Stimulated activated naive CD4-positive, alpha-beta T cell treated with Interleukin-2 at 50 U/mL for 16 hours (primary cell): ENCODE measurements around the gene THAP4.
"Not testable (repeated sequence)": the region's sequence is repeated elsewhere in the genome, so short reads cannot be mapped to it uniquely, and the experiment has no call there.

Experiments
- DNase-seq: peaks from one replicate; lab custom pipeline; 2025; lab: John Stamatoyannopoulos, UW

THAP4 gene

GRCh38 chr2:241612156-241613016, 24.6 kb downstream of the THAP4 start:
- no peak for DNase-seq

- DNase-seq: no peak
Observed at GRCh38 chr2:241611062-241611461, 25.9 kb downstream of the THAP4 start.

DNA sequence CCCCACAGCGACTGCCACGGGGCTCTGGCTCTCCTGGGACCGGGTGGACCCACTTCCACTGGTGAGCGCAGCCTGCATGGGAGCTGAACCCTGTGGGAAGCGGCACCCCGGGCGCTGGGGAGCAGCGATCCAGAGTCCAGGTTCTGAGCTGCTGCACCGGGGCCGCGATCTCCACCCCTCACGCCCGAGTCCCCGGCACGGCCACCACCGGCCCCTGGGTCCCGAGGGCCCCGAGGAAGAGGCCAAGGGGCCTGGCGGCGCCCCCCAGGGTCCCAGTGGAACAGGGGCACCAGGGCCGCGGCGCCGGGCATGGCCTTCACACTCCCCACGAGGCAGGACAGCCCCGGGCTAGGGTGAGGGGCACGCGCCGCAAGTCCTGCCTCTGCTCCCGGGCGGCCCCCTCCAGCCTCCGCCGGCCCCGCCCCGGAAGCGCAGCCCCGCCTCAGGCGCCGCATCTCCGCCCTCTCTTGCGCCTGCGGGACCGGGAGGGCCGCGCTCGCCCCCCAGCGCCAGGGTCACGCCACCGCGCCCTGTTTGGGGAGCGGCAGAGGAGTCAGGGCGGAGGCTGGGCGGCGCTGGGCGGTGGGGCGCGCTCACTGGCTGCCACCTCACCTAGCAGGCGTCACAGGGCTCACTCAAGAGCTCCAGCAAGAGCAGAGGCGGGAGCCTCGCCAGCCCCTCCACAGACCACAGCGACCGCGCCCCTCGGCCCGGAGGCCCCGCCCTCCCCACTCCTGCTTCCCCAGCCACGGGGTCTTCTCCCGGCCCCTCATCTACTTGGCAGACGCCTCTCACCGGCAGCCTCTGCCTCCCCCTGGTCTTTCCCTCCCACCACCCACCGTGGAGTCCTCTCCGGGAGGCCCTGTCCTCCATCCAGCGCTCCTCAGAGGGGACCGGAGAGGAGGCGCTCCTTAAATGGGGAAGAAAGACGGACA, 26.8 kb downstream of the THAP4 start:
- peak; percentile 89 for DNase-seq

GRCh38 chr2:241608881-241609280, 28.1 kb downstream of the THAP4 start:
- no peak for DNase-seq

GRCh38 chr2:241607162-241607885, 29.6 kb downstream of the THAP4 start:
- DNase-seq: no peak

- no peak for DNase-seq
Observed at GRCh38 chr2:241606186-241606585, 30.8 kb downstream of the THAP4 start.

DNA sequence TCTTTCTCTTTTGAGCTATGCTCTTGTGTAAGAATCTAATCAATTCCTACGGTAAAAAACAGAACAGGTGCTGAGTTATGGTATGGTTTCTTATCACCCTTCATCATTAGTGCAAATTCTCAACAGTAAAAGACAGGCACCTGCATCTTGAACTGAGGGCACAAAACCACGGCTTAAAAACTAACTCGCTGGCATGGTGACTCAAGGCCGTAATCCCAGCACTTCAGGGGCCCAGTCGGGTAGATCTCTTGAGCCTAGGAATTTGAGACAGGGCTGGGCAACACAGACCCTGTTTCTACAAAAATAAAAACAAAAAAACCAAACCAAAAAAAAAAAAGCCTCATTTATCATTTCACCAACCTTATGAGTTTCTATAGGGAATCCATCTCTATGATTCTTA, 33.3 kb downstream of the THAP4 start:
- DNase-seq: no peak

GRCh38 chr2:241602720-241603119, 34.2 kb downstream of the THAP4 start:
- DNase-seq: no peak

GRCh38 chr2:241601841-241602240, 35.1 kb downstream of the THAP4 start:
- no peak for DNase-seq

- DNase-seq: no peak
Observed at GRCh38 chr2:241599615-241600014, 37.3 kb downstream of the THAP4 start.

- no peak for DNase-seq
Observed at GRCh38 chr2:241598487-241598886, 38.5 kb downstream of the THAP4 start.

DNA sequence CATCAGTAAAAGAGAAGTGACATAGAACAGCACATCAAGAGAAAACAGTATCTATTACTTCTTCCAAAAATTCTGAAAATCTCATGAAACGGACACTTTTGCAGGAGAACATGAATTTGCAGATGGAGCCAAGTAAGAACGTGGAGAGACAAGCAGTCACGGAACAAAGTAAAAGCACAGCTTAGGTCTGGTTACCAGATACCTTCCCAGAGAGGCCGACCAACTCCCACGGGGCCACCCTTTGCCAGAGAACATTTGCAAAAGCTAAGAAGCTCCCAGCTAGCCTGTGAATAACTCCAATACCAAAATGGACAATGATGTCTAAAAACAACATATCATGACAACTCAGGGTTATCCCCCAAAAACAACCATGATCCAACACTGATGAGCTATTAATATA, 38.9 kb downstream of the THAP4 start:
- no peak for DNase-seq

DNA sequence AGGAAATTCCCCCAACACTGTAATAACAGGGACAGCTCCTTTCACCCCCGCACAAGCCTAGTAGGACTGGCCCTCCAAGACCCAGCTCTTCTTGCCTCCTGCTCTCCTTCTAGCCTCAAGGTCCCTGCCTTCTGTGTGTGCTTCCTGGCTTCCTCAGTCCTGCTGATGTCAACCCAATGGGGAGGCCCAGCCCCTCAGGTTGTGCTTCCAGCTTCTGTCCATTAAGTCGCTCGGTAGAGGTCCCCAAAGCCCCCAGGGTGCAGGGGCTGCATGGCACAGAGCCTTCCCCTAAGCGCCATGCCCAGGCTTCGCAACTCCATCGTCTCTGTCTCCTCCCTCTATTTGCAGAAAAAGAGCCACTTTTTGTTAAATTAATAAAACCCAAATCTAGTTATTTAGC, 39.4 kb downstream of the THAP4 start:
- DNase-seq: no peak

DNA sequence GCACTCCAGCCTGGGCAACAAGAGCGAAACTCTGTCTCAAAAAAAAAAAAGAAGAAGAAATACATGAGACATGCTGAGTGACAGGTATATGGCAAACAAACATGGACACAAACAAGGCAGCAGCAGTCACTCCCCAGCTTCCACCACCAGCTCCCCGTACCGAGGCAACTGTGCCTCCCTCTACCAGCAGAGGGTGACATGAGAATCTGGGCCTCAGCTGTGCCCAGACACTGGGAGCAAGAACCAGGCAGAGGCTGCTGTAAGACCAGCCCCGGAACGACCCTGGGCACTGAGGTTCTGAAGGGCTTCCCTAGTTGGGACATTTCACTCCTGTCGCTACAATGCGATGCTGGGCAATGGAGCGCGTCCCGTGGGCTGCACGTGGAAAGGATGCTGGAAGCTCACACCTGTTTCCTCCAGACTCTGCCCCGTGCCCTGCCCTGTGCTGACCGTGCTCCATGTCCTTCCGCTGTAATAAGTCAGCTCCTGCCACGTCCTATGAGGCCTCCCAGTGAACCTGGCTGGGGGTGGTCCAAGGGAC, 41.3 kb downstream of the THAP4 start:
- DNase-seq: no peak

GRCh38 chr2:241593271-241593670, 43.7 kb downstream of the THAP4 start:
- DNase-seq: no peak

DNA sequence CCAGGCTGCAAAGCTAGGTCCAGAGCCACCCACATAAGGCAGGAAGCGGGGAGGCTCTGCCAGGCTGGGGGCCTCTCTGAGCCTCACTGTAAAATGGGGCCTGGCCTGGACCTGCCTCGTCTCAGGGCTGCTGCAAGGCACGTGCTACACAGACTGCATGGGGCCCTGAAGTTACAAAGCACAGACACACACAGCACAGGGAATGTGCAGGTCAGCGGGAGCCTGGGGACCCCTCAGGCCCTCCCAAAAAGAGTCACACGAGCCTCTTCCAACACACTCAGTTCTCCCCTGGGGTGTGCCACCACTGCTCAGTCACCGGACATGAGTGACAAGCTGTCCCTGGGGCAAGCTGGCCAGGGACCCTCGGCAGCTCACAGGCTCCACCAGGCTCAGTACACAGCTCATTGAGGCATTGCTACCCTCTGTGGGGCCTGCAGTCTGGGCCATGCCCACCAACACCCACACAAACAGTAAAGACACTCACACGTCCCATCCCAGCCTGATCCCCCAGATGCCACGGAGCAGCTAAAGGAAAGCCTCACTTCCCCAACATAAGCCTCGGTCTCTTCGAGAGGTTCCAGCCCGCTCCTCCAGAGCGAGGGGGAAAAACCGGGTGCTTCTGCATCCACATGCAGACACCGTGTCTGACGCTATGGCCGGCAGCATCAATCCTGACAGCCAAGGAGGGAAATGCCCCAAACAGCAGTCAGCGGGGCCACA, 44.7 kb downstream of the THAP4 start:
- no peak for DNase-seq

DNA sequence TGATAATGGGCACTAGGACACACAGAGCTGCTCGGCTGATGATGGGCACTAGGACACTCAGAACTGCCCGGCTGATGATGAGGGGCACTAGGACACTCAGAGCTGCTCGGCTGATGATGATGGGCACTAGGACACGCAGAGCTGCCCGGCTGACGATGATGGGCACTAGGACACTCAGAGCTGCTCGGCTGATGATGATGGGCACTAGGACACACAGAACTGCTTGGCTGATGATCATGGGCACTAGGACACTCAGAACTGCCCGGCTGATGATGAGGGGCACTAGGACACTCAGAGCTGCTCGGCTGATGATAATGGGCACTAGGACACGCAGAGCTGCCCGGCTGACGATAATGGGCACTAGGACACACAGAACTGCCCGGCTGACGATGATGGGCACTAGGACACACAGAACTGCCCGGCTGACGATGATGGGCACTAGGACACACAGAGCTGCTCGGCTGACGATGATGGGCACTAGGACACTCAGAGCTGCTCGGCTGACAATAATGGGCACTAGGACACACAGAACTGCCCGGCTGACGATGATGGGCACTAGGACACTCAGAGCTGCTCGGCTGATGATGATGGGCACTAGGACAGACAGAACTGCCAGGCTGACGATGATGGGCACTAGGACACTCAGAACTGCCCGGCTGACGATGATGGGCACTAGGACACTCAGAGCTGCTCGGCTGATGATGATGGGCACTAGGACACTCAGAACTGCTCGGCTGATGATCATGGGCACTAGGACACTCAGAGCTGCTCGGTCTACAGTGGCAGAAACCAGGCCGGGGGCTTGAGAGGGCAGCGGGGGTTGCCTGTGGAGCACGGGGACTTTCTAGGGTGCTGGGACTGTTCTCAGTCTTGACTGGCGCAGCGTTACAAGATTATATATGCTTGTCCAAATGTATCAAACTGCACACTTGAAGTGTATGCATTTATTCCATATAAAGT, 46.2 kb downstream of the THAP4 start:
- DNase-seq: not testable (repeated sequence)

GRCh38 chr2:241589863-241590262, 47.1 kb downstream of the THAP4 start:
- not testable (repeated sequence) for DNase-seq

DNA sequence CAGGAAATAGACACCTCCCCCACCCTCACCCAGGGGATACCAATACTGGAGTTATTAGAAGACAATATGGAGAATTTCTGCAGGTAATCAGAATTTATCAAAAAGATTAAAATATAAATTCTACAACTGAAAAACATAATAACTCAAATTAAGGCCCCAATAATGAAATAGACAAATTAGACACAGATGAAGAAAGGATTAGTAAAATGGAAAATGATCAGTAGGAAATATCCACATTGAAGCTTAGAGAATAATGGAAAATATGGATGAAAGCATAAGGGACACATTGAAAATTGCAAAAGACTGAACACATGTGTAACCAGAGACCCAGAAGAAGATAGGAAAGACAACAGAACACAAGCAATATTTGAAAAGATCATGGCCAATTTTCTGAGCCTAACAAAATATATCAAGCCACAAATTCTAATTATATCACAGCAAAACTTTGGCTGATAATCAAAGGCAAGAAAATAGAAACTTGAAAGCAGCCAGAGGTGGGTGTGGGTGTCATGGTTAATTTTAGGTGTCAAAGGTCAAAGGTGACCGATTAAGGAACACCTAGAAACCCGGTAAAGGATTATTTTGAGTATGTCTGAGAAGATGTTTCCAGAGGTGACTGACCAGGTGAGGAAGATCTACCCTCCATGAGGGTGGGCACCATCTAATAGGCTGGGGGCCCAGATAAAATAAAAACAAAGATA, 50.2 kb downstream of the THAP4 start:
- DNase-seq: no peak
